HG02759 (cell line): ENCODE results near the gene SLC33A1.
"Not testable (repeated sequence)": the region's sequence is repeated elsewhere in the genome, so short reads cannot be mapped to it uniquely, and the experiment has no call there.

Experiments used
- ATAC-seq: cut with Tn5 transposase; IDR thresholded peaks from one replicate; pipeline ENCODE4 v1.9.1; 2021; ENCODE audit warnings: mild to moderate bottlenecking, moderate library complexity; ENCODE audit not compliant: unreplicated experiment

SLC33A1 gene

DNA sequence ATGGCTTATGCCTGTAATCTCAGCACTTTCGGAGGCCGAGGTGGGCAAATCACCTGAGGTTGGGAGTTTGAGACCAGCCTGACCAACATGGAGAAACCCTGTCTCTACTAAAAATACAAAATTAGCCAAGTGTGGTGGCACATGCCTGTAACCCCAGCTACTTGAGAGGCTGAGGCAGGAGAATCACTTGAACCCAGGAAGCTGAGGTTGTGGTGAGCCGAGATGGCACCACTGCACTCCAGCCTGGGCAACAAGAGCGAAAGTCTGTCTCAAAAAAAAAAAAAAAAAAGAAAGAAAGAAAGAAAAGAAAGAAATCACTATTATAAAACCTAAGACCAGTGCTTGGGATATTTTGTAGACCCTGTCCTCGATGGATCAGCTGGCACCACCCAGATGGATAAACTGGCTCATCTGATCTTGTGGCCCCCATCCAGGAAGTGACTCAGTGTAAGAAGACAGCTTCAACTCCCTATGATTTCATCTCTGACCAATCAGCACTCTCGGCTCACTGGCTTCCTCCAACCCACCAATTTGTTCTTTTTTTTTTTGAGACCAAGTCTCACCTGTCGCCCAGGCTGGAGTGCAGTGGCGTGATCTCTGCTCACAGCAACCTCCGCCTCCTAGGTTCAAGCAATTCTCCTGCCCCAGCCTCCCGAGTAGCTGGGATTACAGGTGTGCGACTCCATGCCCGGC lies 8.2 kb upstream of the SLC33A1 start:
- ATAC-seq, result not testable (repeated sequence)

DNA sequence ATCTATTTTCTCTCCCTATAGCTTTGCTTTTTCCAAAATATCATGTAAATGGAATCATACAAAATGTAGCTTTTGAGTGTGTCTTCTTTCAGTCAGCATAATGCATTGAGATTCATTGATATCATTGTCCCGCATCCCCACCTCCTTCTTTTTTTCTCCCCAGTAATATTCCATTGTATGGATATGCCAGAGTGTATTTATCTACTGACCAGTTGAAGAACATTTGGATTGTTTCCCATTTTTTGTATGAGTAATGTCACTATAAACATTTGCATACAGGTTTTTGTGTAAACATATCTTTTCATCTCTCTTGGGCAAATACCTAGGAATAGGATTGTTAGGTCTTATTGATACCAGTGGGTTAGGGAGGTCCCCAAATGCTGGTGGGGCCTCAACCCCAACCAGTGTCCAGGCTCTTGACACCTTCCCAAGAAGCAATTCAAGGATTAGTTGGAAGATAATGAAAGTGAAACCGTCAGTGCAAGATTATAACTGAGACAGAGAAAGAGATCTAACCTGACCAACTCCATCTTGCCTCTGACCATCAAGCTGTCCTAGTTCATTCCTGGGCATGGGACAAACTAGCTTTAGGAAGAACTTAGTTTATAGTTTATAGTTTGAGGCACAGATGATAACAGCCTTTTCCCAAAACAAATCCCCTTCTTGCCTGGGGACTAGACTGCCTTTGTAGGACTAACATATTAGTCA lies 7.4 kb upstream of the SLC33A1 start:
- ATAC-seq, result no peak

DNA sequence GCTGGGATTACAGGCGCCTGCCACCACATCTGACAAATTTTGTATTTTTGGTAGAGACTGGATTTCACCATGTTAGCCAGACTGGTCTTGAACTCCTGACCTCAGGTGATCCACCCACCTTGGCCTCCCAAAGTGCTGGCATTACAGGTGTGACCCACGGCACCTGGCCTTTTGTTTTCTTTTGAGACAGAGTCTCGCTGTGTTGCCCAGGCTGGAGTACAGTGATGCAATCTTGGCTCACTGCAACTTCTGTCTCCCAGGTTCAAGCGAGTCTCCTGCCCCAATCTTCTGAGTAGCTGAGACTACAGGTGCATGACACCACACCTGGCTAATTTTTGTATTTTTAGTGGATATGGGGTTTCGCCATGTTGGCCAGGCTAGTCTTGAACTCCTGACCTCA lies 6.2 kb upstream of the SLC33A1 start:
- ATAC-seq, result not testable (repeated sequence)

DNA sequence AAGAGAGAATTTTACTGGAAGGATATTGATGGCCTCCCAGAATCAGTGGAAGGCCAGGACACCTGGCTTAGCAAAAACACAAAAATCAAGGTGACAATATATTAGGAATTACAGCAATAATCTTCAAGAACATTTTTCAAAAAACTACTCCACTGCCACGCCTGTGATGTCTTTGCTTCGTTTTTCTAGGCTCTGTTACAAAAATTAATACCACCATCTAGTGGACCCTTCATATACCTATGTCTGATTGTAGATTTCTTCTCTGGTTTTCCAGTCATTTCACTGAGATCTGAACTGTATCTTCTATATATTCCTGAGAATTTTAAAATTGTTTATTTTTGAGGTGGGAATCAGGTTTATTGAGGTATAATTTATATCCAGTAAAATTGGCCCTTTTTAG lies 5.6 kb upstream of the SLC33A1 start:
- ATAC-seq, result no peak

DNA sequence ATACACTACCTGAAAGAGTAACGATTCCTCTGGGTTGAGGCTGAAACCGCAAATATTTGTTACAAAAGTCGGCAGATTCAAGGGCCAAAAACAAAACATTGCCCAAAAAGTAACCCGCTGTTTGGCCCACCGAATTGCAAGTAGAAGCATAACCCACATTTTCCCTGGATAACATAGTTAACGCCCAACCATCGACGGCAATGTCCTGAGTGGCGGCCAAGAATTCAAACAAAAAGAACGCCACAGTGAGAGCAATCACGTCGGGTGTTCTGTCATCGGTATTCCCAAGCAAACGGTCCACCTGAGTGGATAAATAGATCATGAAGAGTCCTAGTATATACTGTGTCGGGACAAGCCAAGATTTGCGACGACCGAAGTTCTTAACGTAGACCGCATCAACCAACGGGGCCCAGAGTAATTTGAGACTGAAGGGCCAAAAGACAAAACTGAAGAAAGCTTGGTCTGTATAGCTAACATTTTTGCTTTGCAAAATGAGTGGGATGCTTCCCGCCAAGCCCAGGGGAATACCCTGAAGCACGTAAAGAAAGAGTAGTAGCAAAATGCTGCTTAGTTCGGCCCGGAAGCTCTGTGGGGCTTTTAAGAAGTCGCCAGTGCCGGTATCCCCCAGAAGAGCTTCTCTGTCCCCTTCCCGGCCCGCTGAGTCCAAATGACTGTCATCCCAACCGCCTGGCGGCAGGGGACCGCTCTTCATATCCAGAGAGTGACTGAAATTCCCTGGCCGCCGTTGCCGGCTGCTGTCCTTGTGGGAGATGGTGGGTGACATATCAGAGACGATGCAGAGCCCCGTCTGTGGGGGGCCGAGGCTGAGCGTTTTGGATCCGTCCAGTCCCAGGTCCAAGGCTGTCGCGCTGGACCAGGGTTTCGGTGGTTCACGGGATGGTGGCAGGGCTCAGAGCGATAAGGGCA lies 750 bp downstream of the SLC33A1 start:
- ATAC-seq, result peak; percentile 6

DNA sequence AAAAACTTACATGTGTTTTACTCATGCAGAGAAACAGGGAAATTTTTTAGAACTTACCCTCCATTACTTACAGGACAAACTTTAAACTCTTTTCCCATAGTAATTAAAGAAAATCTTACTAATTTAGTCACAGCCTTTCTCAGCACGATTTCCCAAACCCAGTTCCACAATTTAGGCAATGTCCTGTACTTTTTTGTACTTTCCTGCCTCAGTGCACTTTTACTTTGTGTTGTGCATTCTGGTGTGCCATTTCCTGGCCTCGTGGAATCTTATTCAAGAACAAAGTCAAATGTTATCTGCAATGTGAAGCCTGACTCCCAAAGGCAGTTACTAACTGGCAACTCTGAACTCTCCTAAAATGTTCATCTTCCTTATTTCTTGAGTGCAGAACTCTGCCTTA lies 1.9 kb downstream of the SLC33A1 start:
- ATAC-seq, result no peak

DNA sequence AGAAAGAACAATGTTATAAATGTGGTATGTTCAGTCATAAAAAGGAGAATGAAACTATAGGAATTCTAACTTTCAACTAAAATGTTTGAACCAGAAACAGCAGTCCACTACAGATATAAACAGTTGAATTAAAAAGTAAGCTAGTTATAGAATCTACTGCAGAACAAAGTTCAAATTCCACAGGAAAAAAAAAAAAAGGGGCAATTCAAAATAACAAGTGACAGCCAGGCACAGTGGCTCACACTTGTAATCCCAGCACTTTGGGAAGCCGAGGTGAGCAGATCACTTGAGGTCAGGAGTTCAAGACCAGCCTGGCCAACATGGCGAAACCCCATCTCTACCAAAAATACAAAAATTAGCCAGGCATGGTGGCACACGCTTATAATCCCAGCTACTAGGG lies 4.8 kb downstream of the SLC33A1 start:
- ATAC-seq, result not testable (repeated sequence)

DNA sequence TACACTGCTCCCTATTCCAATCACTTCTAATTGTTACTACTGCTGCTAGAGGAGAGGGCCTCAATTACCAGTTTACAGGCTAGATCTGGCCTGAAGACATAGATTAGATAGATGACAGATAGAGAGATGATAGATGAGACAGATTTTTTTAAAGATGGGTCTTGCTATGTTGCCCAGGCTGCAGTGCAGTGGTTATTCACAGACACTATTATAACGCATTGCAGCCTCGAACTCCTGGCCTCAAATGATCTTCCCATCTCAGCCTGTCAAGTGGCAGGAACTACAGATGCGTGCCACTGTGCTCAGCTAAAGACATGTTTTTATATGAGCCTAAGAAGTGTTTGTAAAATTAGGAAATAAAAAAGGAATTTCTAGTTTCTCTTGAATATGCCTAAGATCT lies 6.2 kb downstream of the SLC33A1 start:
- no peak for ATAC-seq

DNA sequence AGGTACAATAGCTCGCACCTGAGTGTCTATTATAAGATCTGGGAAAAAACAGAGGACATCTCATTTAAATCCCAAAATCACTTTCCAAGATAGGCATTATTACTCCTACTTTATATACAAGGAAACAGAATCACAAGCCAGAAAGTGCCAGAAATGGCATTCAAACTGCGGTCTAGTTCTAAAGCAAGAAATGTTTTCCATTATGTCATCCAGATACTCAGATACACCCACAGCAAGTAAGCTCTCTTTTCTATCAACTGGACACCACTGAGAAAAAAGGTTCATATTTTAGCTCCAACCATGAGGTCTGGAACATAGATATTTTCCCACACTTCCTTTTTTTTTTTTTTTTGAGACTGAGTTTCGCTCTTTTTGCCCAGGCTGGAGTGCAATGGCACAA lies 8.1 kb downstream of the SLC33A1 start:
- no peak for ATAC-seq

DNA sequence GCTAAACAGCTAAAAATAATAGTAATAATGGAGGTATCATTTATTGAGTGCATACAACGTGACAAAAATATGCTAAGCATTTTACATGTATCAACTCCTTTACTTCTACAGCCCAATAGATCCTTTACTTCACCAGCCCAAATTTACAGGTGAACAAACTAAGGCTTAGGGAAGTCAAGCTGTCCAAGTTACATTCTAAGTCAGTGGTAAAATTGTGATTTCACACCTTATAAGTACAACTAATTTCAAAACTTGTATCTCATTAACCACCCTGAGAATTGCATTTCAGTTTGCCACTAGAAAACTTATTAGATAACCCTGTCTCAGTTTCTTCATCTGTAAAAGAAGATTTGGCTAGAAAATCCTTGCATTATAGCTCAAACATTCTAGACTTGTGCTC lies 10.7 kb downstream of the SLC33A1 start:
- ATAC-seq, result no peak

DNA sequence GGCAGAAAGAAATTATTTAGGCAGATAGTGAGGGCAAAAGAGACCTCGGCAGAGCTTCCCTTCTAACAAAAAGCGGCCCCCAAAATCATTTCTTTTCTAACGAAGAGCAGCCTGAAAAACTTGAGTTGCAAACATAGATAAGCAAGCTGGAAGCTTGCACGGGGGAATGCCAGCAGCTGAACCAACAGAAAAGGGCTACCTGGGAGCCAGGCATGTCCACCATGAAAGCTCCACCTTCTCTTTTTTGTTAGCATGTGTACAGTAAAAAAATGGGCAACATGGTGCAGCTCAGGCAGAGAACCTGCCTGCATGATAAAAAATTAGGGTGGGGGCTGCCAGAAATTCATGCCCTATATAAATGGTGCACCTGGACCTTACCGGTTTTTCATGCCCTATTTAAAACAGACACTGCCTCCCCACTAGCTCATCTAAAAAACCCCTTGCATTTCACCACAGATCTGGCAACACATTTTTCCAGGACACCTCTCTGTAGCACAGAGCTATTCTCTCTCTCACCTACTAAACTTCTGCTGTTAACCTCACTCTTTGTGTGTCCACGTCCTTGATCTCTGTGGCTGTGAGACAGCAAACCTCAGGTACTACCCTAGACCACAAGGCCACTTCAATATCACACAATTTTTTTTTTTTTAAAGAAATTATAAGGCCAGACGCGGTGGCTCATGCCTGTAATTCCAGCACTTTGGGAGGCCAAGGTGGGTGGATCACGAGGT lies 18.7 kb downstream of the SLC33A1 start:
- no peak for ATAC-seq

DNA sequence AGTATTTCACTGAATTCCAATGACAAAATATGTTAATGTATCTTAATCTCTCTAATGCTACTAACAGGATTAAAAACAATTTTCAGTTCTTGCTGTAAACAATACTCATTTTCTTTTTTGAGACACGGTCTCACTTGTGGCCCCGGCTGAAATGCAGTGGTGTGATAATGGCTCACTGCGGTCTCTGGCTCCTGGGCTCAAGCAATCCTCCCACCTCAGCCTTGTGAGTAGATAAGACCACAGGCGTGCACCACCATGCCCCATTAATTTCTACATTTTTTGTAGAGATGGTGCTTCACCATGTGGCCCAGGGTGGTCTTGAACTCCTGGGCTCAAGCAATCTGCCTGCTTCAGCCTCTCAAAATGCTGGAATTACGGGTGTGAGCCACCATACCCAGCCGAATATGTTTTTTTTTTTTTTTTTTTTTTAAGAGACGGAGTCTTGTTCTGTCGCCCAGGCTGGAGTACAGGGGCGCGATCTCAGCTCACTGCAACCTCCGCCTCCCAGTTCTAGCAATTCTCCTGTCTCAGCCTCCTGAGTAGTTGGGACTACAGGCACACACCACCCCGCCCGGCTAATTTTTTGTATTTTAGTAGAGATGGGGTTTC lies 25.6 kb downstream of the SLC33A1 start:
- ATAC-seq, result not testable (repeated sequence)

DNA sequence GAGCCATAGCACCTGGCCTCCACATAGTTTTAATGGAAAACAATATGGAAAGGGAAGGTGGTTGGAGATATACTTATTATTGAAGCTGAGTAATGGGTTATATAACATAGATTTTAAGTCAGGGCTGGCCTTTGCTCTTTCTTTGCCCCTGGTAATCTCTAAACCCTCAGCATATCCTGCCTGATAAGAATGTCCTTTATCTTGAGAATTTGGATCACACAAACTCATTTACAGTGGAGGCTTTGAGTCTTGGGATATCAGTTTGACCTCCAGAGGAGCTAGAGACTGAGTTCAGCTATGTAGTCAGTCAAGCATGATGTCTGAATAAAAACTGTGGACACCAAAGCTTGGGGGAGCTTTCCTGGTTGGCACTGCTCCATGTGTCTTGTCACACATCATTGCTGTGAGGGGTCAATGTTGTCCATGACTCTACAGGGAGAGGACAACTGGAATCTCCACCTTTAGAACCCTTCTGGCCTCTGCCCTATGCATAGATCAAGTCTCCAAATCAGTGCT lies 39.1 kb downstream of the SLC33A1 start:
- no peak for ATAC-seq

DNA sequence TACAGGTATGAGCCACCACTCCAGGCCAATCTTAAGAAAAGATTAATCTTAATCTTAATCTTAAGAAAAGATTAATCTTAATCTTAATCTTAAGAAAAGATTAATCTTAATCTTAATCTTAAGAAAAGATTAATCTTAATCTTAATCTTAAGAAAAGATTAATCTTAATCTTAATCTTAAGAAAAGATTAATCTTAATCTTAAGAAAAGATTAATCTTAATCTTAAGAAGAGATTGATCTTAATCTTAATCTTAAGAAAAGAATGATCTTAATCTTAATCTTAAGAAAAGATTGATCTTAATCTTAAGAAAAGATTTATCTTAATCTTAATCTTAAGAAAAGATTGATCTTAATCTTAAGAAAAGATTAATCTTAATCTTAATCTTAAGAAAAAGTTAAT lies 41.0 kb downstream of the SLC33A1 start:
- ATAC-seq, result not testable (repeated sequence)

DNA sequence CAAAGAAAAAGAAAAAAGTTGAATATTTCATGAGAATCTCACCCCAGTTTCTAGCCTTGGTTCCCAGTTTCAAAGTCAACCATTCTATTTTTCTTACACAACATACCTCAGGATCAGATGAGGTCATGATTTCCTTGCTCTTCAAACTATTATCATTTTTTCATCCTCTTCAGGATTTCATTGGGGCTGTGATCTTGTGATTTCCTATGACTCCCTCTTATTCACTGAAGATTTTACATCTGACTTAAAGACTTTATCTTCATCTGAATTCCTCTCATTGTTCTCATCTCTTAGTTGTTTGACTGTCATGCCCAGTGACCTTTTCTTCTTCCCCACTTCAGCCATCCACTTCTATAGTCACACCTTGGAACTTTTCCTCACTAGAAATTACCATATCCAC lies 45.0 kb downstream of the SLC33A1 start:
- no peak for ATAC-seq

DNA sequence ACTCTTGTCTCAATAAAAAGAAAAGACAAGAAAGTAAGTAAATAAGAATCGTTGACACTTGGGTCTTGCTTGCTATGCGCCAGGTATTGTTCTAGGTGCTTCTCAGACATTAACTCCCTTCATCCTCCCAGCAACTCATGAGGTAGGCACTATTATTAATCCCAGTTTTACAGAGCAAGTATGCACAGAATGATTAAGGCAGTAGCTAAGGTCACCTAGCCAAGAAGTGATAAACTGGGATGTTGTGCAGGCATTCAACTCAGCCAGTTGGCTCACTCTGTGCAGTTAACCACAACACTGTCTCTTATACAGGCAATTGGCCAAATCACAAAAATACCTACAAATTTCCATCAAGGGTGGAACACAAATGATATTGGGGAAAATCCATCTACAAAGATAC lies 46.4 kb downstream of the SLC33A1 start:
- no peak for ATAC-seq

DNA sequence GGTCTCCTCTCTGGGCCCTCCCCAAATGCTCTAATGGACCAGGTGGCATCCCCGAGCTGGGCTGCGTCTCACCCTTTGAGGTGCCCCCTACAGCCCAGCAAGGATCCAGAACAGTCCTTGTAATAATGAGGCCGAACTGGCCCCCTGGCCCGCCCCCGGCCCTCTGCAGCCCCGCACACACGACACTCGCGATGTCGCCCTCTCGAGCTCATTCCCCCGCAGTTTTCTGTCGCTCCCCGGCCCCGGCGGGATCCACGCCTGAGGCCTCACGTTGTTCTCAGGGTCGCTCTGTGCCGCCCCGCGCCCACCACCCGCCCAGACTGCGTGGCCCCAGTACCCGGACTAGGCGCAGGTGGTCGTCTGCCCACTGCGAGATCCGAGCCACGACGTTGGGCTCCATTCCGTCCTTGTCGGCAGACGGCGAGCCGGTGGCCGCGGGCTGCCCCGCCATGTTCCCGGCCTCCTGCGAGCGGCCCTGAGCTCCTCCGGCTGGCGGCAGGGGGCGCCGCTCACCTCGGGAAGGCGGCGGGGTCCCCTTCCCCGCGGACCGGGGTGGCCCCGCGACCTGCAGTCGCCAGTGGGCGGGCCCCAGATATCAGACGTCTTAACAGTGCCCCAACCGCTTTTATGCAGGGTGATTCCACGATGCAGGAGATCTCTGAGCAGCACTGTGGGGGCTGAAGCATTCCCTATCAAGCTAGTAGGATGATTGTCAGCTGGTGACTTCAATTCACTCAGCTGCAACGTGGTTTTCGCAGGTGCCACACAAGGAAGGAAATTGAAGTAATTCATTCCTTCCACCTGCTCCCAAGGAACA lies 48.2 kb downstream of the SLC33A1 start, which contains the start of gene C3orf33:
TSS of gene C3orf33 (minus strand) at position 477 of the 817 bp plus-strand sequence. CDS start at position 451, 26 bp downstream.
- ATAC-seq, result peak; percentile 97

DNA sequence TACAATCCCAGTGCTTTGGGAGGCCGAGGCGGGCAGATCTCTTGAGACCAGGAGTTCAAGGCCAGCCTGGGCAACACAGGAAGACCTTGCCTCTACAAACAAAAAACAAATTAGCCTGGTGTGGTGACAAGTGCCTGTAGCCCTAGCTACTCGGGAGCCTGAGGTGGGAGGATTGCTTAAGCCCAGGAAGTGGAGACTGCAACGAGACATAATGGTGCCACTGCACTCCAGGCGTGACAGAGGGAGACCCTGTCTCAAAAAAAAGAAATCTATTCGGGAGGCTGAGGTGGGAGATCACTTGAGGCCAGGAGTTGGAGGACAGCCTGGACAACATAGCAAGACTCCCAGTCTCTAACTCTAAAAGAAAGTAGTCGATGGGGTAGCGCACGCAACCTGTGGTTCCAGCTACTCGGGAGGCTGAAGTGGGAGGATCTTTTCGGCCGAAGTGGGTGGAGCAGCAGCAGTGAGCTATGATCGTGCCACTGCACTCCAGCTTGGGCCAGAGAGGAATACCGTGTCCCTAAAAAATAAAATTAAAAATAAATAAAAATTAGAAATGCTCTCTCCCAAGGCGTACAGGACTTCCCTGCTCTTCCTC lies 48.9 kb downstream of the SLC33A1 start:
- peak; percentile 29 for ATAC-seq

DNA sequence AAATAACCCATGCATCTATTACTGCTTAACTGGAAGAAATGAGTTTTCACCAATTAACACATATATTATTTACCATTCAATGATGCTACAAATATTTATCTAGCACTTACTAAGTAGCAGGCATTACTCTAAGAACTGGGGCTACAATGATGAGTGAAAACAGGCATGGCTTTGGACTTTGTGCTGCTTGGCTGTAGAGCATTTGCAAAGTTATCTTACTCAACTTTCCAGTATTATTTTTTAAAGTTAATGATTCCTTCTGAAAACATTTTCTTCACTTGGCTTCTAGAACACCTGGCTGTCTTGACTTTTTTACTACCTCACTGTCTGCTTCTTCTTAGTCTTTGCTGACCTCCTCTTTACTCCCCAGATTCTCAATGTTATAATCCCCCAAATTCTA lies 49.9 kb downstream of the SLC33A1 start:
- no peak for ATAC-seq
